Transverse colon (tissue), 4 donors: Measurements from ENCODE around the gene ADNP. TPM values are rescaled to one million over a fixed set of nuclear protein-coding genes. Genes with fewer than 3 reads are reported as not detected.

Source experiments
- DNase-seq: peaks from one replicate; pipeline ENCODE4 v3.0.0-alpha.2; 2019
- H3K27ac ChIP-seq, 4 donors: fragments of 200-600 bp; sonication (generic); 2 replicates each; pipeline ENCODE4 v1.5.1; 2016 to 2018; ENCODE audit warnings: inconsistent platforms in 4 of 4
- H3K27me3 ChIP-seq: fragments of 200-600 bp; sonication (generic); 2 replicates; pipeline ENCODE4 v1.5.1; 2017; ENCODE audit warnings: inconsistent platforms
- H3K36me3 ChIP-seq, 4 donors: fragments of 200-600 bp; sonication (generic); 2 replicates each; pipeline ENCODE4 v1.5.1; 2017 to 2019; ENCODE audit warnings: inconsistent platforms in 4 of 4
- H3K4me1 ChIP-seq, 4 donors: fragments of 200-600 bp; sonication (generic); 2 replicates each; pipeline ENCODE4 v1.5.1; 2017 to 2020; ENCODE audit warnings: inconsistent platforms in 4 of 4
- H3K4me3 ChIP-seq, 4 donors: fragments of 200-600 bp; sonication (generic); 1 replicate in 1 of 4; 2 replicates in 3 of 4; pipeline versions ENCODE4 v1.5.1 to v1.6.1; 2017 to 2019; ENCODE audit warnings: inconsistent platforms in 4 of 4
- H3K9me3 ChIP-seq, 2 donors: fragments of 200-600 bp; sonication (generic); 2 replicates each; pipeline ENCODE4 v1.5.1; 2017 to 2019; ENCODE audit warnings: inconsistent platforms in 2 of 2
- CTCF ChIP-seq, 5 experiments: fragments of 200-600 bp in 3 of 5; fragments of 450-650 bp in 2 of 5; sonication (generic) in 3 of 5; IDR thresholded peaks; 1 replicate in 2 of 5; 2 replicates in 3 of 5; pipeline ENCODE4 v1.5.1; 2016 to 2017; ENCODE audit warnings: antibody characterized with exemption in 5 of 5, inconsistent platforms in 3 of 5, mild to moderate bottlenecking in 2 of 5, moderate library complexity in 1 of 5
- EP300 ChIP-seq: sonication (generic); formaldehyde crosslinking; IDR thresholded peaks from one replicate; pipeline ENCODE4 v1.6.1; 2017; ENCODE audit warnings: antibody characterized with exemption, low read depth
- POLR2A ChIP-seq: fragments of 450-650 bp; IDR thresholded peaks from one replicate; pipeline ENCODE4 v1.6.1; 2016; ENCODE audit warnings: antibody characterized with exemption, mild to moderate bottlenecking, moderate library complexity
- POLR2AphosphoS5 ChIP-seq, 3 donors: sonication (generic); formaldehyde crosslinking; IDR thresholded peaks; one replicate each; pipeline ENCODE4 v1.6.1; 2016; ENCODE audit warnings: antibody characterized with exemption in 3 of 3
- WGBS, 2 donors: methylation state at CpG; one replicate each; pipeline ENCODE4 v1.1.5; 2018; ENCODE audit warnings: low coverage in 1 of 2; 5-methylcytosine and 5-hydroxymethylcytosine counted together
- in situ Hi-C, 4 donors: fragments of 200-750 bp; cut with MboI; loops; one replicate each; pipeline versions ENCODE4 v1.15.0 to v1.15.1; 2017; ENCODE audit warnings: low sequenced_read_pairs in 3 of 4, low pct_ligation_motif_present in 1 of 4, low pct_unique_long_range_greater_than_20kb in 1 of 4
- intact Hi-C: fragments of 100-400 bp; cut with DNase I; formaldehyde crosslinking; loops from one replicate; pipeline ENCODE4 v1.15.1; 2023; ENCODE audit warnings: low total_unique reads
- total RNA-seq, 4 donors: library from RNA; depleted of rRNA; stranded (reverse); fragments of >200 nt; gene quantifications; one replicate each; pipeline ENCODE4 v1.1.0, GENCODE V29; 2016

ADNP gene
- total RNA-seq, 4 donors from 2014 or later: 34.8 to 65.7 (median 42.5) TPM

GRCh38 chr20:50943069-50943468 is 11.8 kb upstream of the ADNP start:
- TF ChIP-seq POLR2AphosphoS5 (IDR thresholded peaks at IDR 0.05): no peak
- TF ChIP-seq POLR2A: no peak
- TF ChIP-seq CTCF (IDR thresholded peaks at IDR 0.05): no peak
- no peak for TF ChIP-seq EP300
- no peaks in the 10 kb centered on the region for H3K27me3 ChIP-seq
- intact Hi-C loops (no loop called here), in situ Hi-C loops (no loop called here)
- no peak for DNase-seq
- H3K4me1 ChIP-seq: no peaks in the 10 kb centered on the region
- no peak overlapping the region for H3K27ac ChIP-seq
- 94 to 100% methylated on average over 4 to 7 of the region's 7 CpGs for WGBS, 2 donors
- H3K36me3 ChIP-seq: peaks cover 0 to 85% (median 41%) of the 10 kb centered on the region in 4 donors
- no peaks in the 10 kb centered on the region for H3K9me3 ChIP-seq
- no peak overlapping the region for H3K4me3 ChIP-seq

DNA sequence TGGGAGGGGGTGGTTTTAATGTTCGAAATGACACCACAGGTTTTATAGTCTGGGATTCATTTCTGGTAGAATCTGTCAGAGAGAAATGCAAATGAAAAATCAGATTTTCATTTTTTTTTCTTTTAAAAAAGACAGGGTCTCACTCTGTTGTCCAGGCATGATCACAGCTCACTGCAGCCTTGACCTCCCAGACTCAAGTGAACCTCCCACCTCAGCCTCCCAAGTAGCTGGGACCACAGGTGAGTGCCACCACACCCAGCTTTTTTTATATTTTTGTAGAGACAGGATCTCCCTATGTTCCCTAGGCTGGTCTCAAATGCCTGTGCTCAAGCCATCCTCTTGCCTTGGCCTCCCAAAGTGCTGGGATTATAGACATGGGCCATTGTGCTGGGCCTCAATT is 2.4 kb upstream of the ADNP start:
- 86% methylated on average over 1 of the region's 1 CpG; no CpG with 5 or more reads in 1 of the 2 donors for WGBS, 2 donors
- no peaks in the 10 kb centered on the region for H3K27me3 ChIP-seq
- no peak overlapping the region for H3K27ac ChIP-seq
- peaks cover 6 to 22% (median 13%) of the 10 kb centered on the region in 4 donors for H3K4me1 ChIP-seq
- peaks cover 0 to 31% (median 10%) of the 10 kb centered on the region in 4 donors for H3K36me3 ChIP-seq
- intact Hi-C loops: no loop called here
- H3K9me3 ChIP-seq: no peaks in the 10 kb centered on the region
- DNase-seq: no peak
- in situ Hi-C loops: loop anchor here in 3 of 4 donors (5.0 to 10.0 kb wide), 2 partner anchors 139 to 141 kb away; partner anchors contain the start of gene BCAS4 (in 2 of the 3)
- H3K4me3 ChIP-seq: no peak overlapping the region
- TF ChIP-seq CTCF (IDR thresholded peaks at IDR 0.05): no peak
- TF ChIP-seq POLR2AphosphoS5 (IDR thresholded peaks at IDR 0.05): no peak
- no peak for TF ChIP-seq POLR2A
- no peak for TF ChIP-seq EP300

DNA sequence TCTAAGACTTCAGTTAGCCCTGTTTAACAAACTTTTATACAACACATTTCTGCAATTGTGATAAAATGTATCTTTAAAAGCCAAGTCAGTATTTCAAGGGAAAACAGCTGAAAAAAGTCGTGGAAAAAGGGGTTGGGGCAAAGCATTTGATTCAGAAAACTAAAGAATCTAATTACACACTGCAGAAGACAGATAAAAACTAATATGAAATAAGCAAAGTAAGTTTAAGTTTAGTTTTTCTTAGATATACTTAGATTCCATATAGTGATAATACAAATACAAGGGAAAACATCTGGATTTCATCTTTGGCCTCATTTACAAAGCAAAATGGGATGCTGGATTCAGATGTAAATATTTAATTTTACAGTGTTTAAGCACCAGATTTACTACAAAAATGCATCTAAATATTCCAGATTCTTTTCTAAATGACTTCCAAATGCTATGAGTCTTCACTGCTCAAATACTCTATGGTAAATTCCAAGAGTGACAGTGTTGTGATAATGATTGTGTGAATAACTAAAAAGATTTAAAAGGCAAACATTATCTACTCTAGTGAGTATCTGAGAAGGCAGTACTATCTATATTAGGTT is 1.5 kb upstream of the ADNP start:
- H3K4me1 ChIP-seq: peaks cover 14 to 28% (median 17%) of the 10 kb centered on the region in 4 donors
- H3K9me3 ChIP-seq: no peaks in the 10 kb centered on the region
- no peak for TF ChIP-seq POLR2A
- no peak for TF ChIP-seq CTCF (IDR thresholded peaks at IDR 0.05)
- no peak for TF ChIP-seq EP300
- no peak for TF ChIP-seq POLR2AphosphoS5 (IDR thresholded peaks at IDR 0.05)
- peaks cover 0 to 30% (median 11%) of the 10 kb centered on the region in 4 donors for H3K36me3 ChIP-seq
- DNase-seq: no peak
- peak overlapping the region in 1 of 4 donors; percentile 97 for H3K27ac ChIP-seq
- in situ Hi-C loops: loop anchor here in 3 of 4 donors (5.0 to 10.0 kb wide), 2 partner anchors 138 to 140 kb away; partner anchors contain the start of gene BCAS4 (in 2 of the 3)
- H3K4me3 ChIP-seq: no peak overlapping the region
- H3K27me3 ChIP-seq: no peaks in the 10 kb centered on the region
- intact Hi-C loops: no loop called here
- WGBS, 2 donors: 68 to 75% methylated on average over 1 of the region's 1 CpG

- H3K9me3 ChIP-seq: no peaks in the 10 kb centered on the region
- DNase-seq: no peak
- peak overlapping the region; percentile 97 to 98 (median 98) for H3K27ac ChIP-seq
- WGBS, 2 donors: 63% methylated on average over 4 of the region's 6 CpGs; no CpG with 5 or more reads in 1 of the 2 donors
- TF ChIP-seq CTCF (IDR thresholded peaks at IDR 0.05) (no peak), POLR2AphosphoS5 (IDR thresholded peaks at IDR 0.05) (no peak), EP300 (no peak), POLR2A (no peak)
- peaks cover 0 to 29% (median 13%) of the 10 kb centered on the region in 4 donors for H3K36me3 ChIP-seq
- intact Hi-C loops (no loop called here), in situ Hi-C loops (loop anchor here in 3 of 4 donors (5.0 to 10.0 kb wide), 2 partner anchors 137 to 140 kb away; partner anchors contain the start of gene BCAS4 (in 2 of the 3))
- H3K4me1 ChIP-seq: peaks cover 16 to 35% (median 22%) of the 10 kb centered on the region in 4 donors
- H3K4me3 ChIP-seq: peak overlapping the region; percentile 37 to 83 (median 72)
- H3K27me3 ChIP-seq: no peaks in the 10 kb centered on the region
Measured at GRCh38 chr20:50932016-50932485, 814 bp upstream of the ADNP start.
